ENCODE measurements around the gene PRMT5.

GRCh38 chr14:22919601-22919921 lies 9.6 kb downstream of the PRMT5 start:
- TF ChIP-seq TEAD4 (IDR thresholded peaks at IDR 0.05) (no peak), MAX (IDR thresholded peaks at IDR 0.05) (no peak), CEBPB (IDR thresholded peaks at IDR 0.05) (no peak), FOXM1 (IDR thresholded peaks at IDR 0.05; ENCODE audit: borderline replicate concordance, low read depth) (no peak), REST (IDR thresholded peaks at IDR 0.05; ENCODE audit: low read depth) (no peak), USF1 (IDR thresholded peaks at IDR 0.05) (no peak), RAD21 (IDR thresholded peaks at IDR 0.05; ENCODE audit: low read depth) (no peak), TCF12 (IDR thresholded peaks at IDR 0.05; ENCODE audit: low read depth) (no peak), NFIC (IDR thresholded peaks at IDR 0.05) (no peak), EGR1 (IDR thresholded peaks at IDR 0.05) (no peak), TAF1 (IDR thresholded peaks at IDR 0.05; ENCODE audit: low read depth) (no peak), YY1 (IDR thresholded peaks at IDR 0.05; ENCODE audit: low read depth) (no peak), CREB1 (IDR thresholded peaks at IDR 0.05; ENCODE audit: low read depth) (no peak)
